ENCODE results near the gene ZNF668. TPM values are rescaled to one million over a fixed set of nuclear protein-coding genes. Genes with fewer than 3 reads are reported as not detected.

ZNF668 gene
- total RNA-seq, 1 donor from 2014 or later = 3.7 TPM

DNA sequence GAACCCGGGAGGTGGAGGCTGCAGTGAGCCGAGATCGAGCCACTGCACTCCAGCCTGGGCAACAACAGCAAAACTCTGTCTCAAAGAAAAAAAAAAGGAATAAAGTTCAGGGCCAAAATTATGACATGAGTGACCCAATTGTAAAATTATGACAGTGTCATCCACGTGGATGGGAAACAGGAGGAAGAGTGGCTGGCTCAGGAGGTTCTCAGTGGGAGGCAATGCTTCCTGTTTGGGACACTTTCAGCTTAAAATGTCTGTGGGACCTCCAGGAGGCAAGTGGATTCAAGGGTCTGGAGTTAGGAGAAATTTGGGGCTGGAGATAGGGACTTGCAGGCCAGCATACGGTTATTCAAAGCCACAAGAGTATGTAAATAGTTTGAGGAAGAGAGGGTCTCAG lies 48.7 kb downstream of the ZNF668 start:
- no peaks in the 10 kb centered on the region for H3K9me3 Mint-ChIP-seq
- Histone ChIP-seq H2AFZ (replicated peaks) (no peak overlapping the region), H3K27me3 (no peaks in the 10 kb centered on the region), H3K9me3 (ENCODE audit: low read depth) (no peaks in the 10 kb centered on the region), H4K20me1 (ENCODE audit: low read depth) (no peaks in the 10 kb centered on the region), H3K4me3 (no peak overlapping the region), H3K36me3 (no peaks in the 10 kb centered on the region), H3K27ac (no peak overlapping the region), H3K9ac (no peak overlapping the region), H3K4me1 (no peaks in the 10 kb centered on the region), H3K79me2 (ENCODE audit: low read depth) (no peaks in the 10 kb centered on the region), H3K4me2 (no peak overlapping the region), H3F3A (ENCODE audit: low read depth) (no peaks in the 10 kb centered on the region)
- DNase-seq (ENCODE audit: low spot score) = no peak
- H3K27ac Mint-ChIP-seq = no peak overlapping the region
- peaks cover 1% of the 10 kb centered on the region for H3K4me1 Mint-ChIP-seq
- H3K36me3 Mint-ChIP-seq = no peaks in the 10 kb centered on the region
- no peak for TF ChIP-seq EZH2phosphoT487 (IDR thresholded peaks at IDR 0.05)
- TF ChIP-seq, protein P1, sequence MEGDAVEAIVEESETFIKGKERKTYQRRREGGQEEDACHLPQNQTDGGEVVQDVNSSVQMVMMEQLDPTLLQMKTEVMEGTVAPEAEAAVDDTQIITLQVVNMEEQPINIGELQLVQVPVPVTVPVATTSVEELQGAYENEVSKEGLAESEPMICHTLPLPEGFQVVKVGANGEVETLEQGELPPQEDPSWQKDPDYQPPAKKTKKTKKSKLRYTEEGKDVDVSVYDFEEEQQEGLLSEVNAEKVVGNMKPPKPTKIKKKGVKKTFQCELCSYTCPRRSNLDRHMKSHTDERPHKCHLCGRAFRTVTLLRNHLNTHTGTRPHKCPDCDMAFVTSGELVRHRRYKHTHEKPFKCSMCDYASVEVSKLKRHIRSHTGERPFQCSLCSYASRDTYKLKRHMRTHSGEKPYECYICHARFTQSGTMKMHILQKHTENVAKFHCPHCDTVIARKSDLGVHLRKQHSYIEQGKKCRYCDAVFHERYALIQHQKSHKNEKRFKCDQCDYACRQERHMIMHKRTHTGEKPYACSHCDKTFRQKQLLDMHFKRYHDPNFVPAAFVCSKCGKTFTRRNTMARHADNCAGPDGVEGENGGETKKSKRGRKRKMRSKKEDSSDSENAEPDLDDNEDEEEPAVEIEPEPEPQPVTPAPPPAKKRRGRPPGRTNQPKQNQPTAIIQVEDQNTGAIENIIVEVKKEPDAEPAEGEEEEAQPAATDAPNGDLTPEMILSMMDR (IDR thresholded peaks at IDR 0.05) = no peak
- TF ChIP-seq EZH2 (IDR thresholded peaks at IDR 0.05) = no peak
- H3K27me3 Mint-ChIP-seq (ENCODE audit: insufficient read depth, low read depth) = peaks cover 4% of the 10 kb centered on the region
- peak overlapping the region; percentile 5 for H3K4me3 Mint-ChIP-seq

DNA sequence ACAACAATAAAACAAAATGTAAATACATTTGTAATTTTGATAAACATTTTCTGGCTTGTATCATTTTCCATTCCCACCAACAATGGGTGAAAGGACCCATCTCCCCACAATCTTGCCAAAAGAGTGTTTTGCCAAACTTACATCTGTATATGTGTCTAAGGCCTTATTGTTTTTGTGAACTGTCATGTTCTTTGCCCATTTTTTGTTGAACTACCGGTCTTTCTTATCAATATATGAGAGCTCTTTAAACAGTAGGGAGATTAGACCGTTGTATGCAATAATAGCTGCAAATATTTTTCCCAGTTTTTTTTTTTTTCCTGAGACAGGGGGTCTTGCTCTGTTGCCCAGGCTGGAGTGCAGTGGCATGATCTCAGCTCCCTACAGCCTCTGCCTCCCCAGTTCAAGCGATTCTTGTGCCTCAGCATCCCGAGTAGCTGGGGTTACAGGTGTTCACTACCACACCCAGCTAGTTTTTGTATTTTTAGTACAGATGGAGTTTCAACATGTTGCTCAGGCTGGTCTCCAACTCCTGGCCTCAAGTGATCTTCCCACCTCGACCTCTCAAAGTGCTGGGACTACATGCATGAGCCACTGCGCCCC lies 50.3 kb downstream of the ZNF668 start:
- H3K27ac ChIP-seq = no peak overlapping the region
- Mint-ChIP-seq H3K36me3 (no peaks in the 10 kb centered on the region), H3K27me3 (ENCODE audit: insufficient read depth, low read depth) (peaks cover 4% of the 10 kb centered on the region), H3K4me1 (no peaks in the 10 kb centered on the region), H3K4me3 (no peak overlapping the region), H3K27ac (no peak overlapping the region), H3K9me3 (peaks cover 2% of the 10 kb centered on the region)
- no peak overlapping the region for H3K9ac ChIP-seq
- H3K4me1 ChIP-seq = no peaks in the 10 kb centered on the region
- no peaks in the 10 kb centered on the region for H3K9me3 ChIP-seq (ENCODE audit: low read depth)
- no peak overlapping the region for H3K4me2 ChIP-seq
- H3K36me3 ChIP-seq = no peaks in the 10 kb centered on the region
- H4K20me1 ChIP-seq (ENCODE audit: low read depth) = no peaks in the 10 kb centered on the region
- H3K79me2 ChIP-seq (ENCODE audit: low read depth) = no peaks in the 10 kb centered on the region
- no peak overlapping the region for H3K4me3 ChIP-seq
- no peaks in the 10 kb centered on the region for H3F3A ChIP-seq (ENCODE audit: low read depth)
- H3K27me3 ChIP-seq = no peaks in the 10 kb centered on the region
- no peak for DNase-seq (ENCODE audit: low spot score)
- H2AFZ ChIP-seq (replicated peaks) = no peak overlapping the region
- TF ChIP-seq EZH2 (IDR thresholded peaks at IDR 0.05) = no peak
- no peak for TF ChIP-seq EZH2phosphoT487 (IDR thresholded peaks at IDR 0.05)
- TF ChIP-seq, protein P1 (IDR thresholded peaks at IDR 0.05) = no peak

DNA sequence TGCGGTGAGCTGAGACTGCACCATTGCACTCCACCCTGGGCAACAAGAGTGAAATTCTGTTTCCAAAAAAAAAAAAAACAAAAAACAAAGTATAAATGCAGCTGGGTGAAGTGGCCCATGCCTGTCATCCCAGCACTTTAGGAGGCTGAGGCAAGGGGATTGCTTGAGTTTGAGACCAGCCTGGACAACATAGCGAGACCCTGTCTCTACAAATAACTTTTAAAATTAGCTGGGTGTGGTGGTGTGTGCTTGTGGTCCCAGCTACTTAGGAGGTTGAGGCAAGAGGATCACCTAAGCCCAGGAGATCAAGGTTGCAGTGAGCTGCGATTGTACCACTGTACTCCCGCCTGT lies 50.8 kb downstream of the ZNF668 start:
- peaks cover 5% of the 10 kb centered on the region for H3K27me3 Mint-ChIP-seq (ENCODE audit: insufficient read depth, low read depth)
- Histone ChIP-seq H4K20me1 (ENCODE audit: low read depth) (no peaks in the 10 kb centered on the region), H2AFZ (replicated peaks) (no peak overlapping the region), H3K36me3 (no peaks in the 10 kb centered on the region), H3K27ac (no peak overlapping the region), H3K9ac (no peak overlapping the region), H3K79me2 (ENCODE audit: low read depth) (no peaks in the 10 kb centered on the region), H3F3A (ENCODE audit: low read depth) (no peaks in the 10 kb centered on the region), H3K27me3 (no peaks in the 10 kb centered on the region), H3K4me1 (no peaks in the 10 kb centered on the region), H3K4me2 (no peak overlapping the region), H3K9me3 (ENCODE audit: low read depth) (no peaks in the 10 kb centered on the region), H3K4me3 (no peak overlapping the region)
- H3K4me3 Mint-ChIP-seq = no peak overlapping the region
- H3K9me3 Mint-ChIP-seq = peaks cover 2% of the 10 kb centered on the region
- TF ChIP-seq EZH2 (IDR thresholded peaks at IDR 0.05) = no peak
- TF ChIP-seq EZH2phosphoT487 (IDR thresholded peaks at IDR 0.05) = no peak
- TF ChIP-seq, protein P1 (IDR thresholded peaks at IDR 0.05) = no peak
- no peaks in the 10 kb centered on the region for H3K4me1 Mint-ChIP-seq
- no peaks in the 10 kb centered on the region for H3K36me3 Mint-ChIP-seq
- H3K27ac Mint-ChIP-seq = no peak overlapping the region
- no peak for DNase-seq (ENCODE audit: low spot score)
